ENCODE results near the gene VAPB.

VAPB gene

GRCh38 chr20:58378704-58379103 is 10.3 kb upstream of the VAPB start:
- DNase-seq (ENCODE audit: low read depth), result no peak

GRCh38 chr20:58381627-58382026 is 7.4 kb upstream of the VAPB start:
- DNase-seq (ENCODE audit: low read depth), result no peak

- no peak for DNase-seq (ENCODE audit: low read depth)
These were observed 6.9 kb upstream of the VAPB start for GRCh38 chr20:58382096-58382495.

- DNase-seq (ENCODE audit: low read depth), result no peak
These were observed 4.2 kb upstream of the VAPB start for GRCh38 chr20:58384821-58385220.

- DNase-seq (ENCODE audit: low read depth), result no peak
These were observed 914 bp upstream of the VAPB start for GRCh38 chr20:58388028-58388601.

- no peak for DNase-seq (ENCODE audit: low read depth)
These were observed 417 bp downstream of the VAPB start for GRCh38 chr20:58389324-58389967.

- DNase-seq (ENCODE audit: low read depth), result no peak
These were observed 1.1 kb downstream of the VAPB start for GRCh38 chr20:58389968-58390658.

- no peak for DNase-seq (ENCODE audit: low read depth)
These were observed 1.6 kb downstream of the VAPB start for GRCh38 chr20:58390659-58391035.

GRCh38 chr20:58392286-58392685 is 3.3 kb downstream of the VAPB start:
- DNase-seq (ENCODE audit: low read depth), result no peak

GRCh38 chr20:58393299-58393698 is 4.3 kb downstream of the VAPB start:
- no peak for DNase-seq (ENCODE audit: low read depth)

- no peak for DNase-seq (ENCODE audit: low read depth)
These were observed 5.8 kb downstream of the VAPB start for GRCh38 chr20:58394801-58395200.

- no peak for DNase-seq (ENCODE audit: low read depth)
These were observed 6.6 kb downstream of the VAPB start for GRCh38 chr20:58395604-58396003.

- no peak for DNase-seq (ENCODE audit: low read depth)
These were observed 8.4 kb downstream of the VAPB start for GRCh38 chr20:58397429-58397828.

GRCh38 chr20:58398254-58398653 is 9.2 kb downstream of the VAPB start:
- DNase-seq (ENCODE audit: low read depth), result no peak

- no peak for DNase-seq (ENCODE audit: low read depth)
These were observed 10.9 kb downstream of the VAPB start for GRCh38 chr20:58399926-58400325.

GRCh38 chr20:58401162-58401561 is 12.1 kb downstream of the VAPB start:
- no peak for DNase-seq (ENCODE audit: low read depth)

GRCh38 chr20:58402305-58402704 is 13.3 kb downstream of the VAPB start:
- DNase-seq (ENCODE audit: low read depth), result no peak

- no peak for DNase-seq (ENCODE audit: low read depth)
These were observed 13.8 kb downstream of the VAPB start for GRCh38 chr20:58402827-58403226.

- DNase-seq (ENCODE audit: low read depth), result no peak
These were observed 14.2 kb downstream of the VAPB start for GRCh38 chr20:58403272-58403671.

- DNase-seq (ENCODE audit: low read depth), result no peak
These were observed 16.7 kb downstream of the VAPB start for GRCh38 chr20:58405504-58406291.

GRCh38 chr20:58406422-58407001 is 17.5 kb downstream of the VAPB start:
- DNase-seq (ENCODE audit: low read depth), result no peak

- DNase-seq (ENCODE audit: low read depth), result no peak
These were observed 18.3 kb downstream of the VAPB start for GRCh38 chr20:58407201-58407873.
